GM18526 (cell line): Measurements from ENCODE around the gene RELN.

ENCODE experiments used
- POLR2A ChIP-seq: IDR thresholded peaks from 3 replicates; pipeline ENCODE4 v1.6.1; 2011; ENCODE audit not compliant: insufficient read length; ENCODE audit errors: extremely low read depth

The RELN gene

GRCh38 chr7:103797647-103798307 is 191.7 kb downstream of the RELN start:
- no peak for TF ChIP-seq POLR2A

- TF ChIP-seq POLR2A, result no peak
These were observed 193.0 kb downstream of the RELN start for GRCh38 chr7:103796327-103796962.

- no peak for TF ChIP-seq POLR2A
These were observed 193.7 kb downstream of the RELN start for GRCh38 chr7:103795787-103796186.

- TF ChIP-seq POLR2A, result no peak
These were observed 194.4 kb downstream of the RELN start for GRCh38 chr7:103795107-103795506.

GRCh38 chr7:103794424-103794823 is 195.0 kb downstream of the RELN start:
- TF ChIP-seq POLR2A, result no peak

- no peak for TF ChIP-seq POLR2A
These were observed 195.8 kb downstream of the RELN start for GRCh38 chr7:103793614-103794013.

- no peak for TF ChIP-seq POLR2A
These were observed 197.6 kb downstream of the RELN start for GRCh38 chr7:103791894-103792293.

- TF ChIP-seq POLR2A, result no peak
These were observed 204.7 kb downstream of the RELN start for GRCh38 chr7:103784646-103785286.

GRCh38 chr7:103781409-103781808 is 208.0 kb downstream of the RELN start:
- TF ChIP-seq POLR2A, result no peak

GRCh38 chr7:103777440-103777839 is 212.0 kb downstream of the RELN start:
- no peak for TF ChIP-seq POLR2A

GRCh38 chr7:103773726-103774125 is 215.7 kb downstream of the RELN start:
- TF ChIP-seq POLR2A, result no peak

GRCh38 chr7:103772171-103772773 is 217.2 kb downstream of the RELN start:
- no peak for TF ChIP-seq POLR2A

- no peak for TF ChIP-seq POLR2A
These were observed 218.2 kb downstream of the RELN start for GRCh38 chr7:103771294-103771693.

- TF ChIP-seq POLR2A, result no peak
These were observed 222.8 kb downstream of the RELN start for GRCh38 chr7:103766660-103767059.

GRCh38 chr7:103765901-103766300 is 223.6 kb downstream of the RELN start:
- no peak for TF ChIP-seq POLR2A

- TF ChIP-seq POLR2A, result no peak
These were observed 224.6 kb downstream of the RELN start for GRCh38 chr7:103764901-103765300.
